Trophoblast cell (in vitro differentiated cells and primary cell): Measurements from ENCODE around the gene C4BPB. TPM values are rescaled to one million over a fixed set of nuclear protein-coding genes. Genes with fewer than 3 reads are reported as not detected.
"Not testable (repeated sequence)": the region's sequence is repeated elsewhere in the genome, so short reads cannot be mapped to it uniquely, and the experiment has no call there.

Source experiments
- DNase-seq, 2 donors: peaks; one replicate each; pipeline ENCODE4 v3.0.0-alpha.2; 2016
- H2AFZ ChIP-seq: 2 replicates; pipeline ENCODE4 v1.6.1; 2013; ENCODE audit warnings: low read length, moderate library complexity, mild to moderate bottlenecking; ENCODE audit not compliant: insufficient read depth, poor library complexity
- H2AK5ac ChIP-seq: 2 replicates; pipeline ENCODE4 v1.6.1; 2013; ENCODE audit warnings: mild to moderate bottlenecking, low read length
- H2BK120ac ChIP-seq: 2 replicates; pipeline ENCODE4 v1.6.1; 2013; ENCODE audit warnings: low read length, mild to moderate bottlenecking, moderate library complexity; ENCODE audit not compliant: insufficient read depth, poor library complexity
- H2BK12ac ChIP-seq: 2 replicates; pipeline ENCODE4 v1.6.1; 2013; ENCODE audit warnings: mild to moderate bottlenecking, low read length, moderate library complexity
- H2BK5ac ChIP-seq: 2 replicates; pipeline ENCODE4 v1.6.1; 2013; ENCODE audit warnings: low read length, low read depth, moderate library complexity, mild to moderate bottlenecking; ENCODE audit not compliant: poor library complexity
- H3K14ac ChIP-seq: 2 replicates; pipeline ENCODE4 v1.6.1; 2013; ENCODE audit warnings: mild to moderate bottlenecking, low read length
- H3K18ac ChIP-seq: 2 replicates; pipeline ENCODE4 v1.6.1; 2013; ENCODE audit warnings: mild to moderate bottlenecking, low read length
- H3K23ac ChIP-seq: 2 replicates; pipeline ENCODE4 v1.6.1; 2013; ENCODE audit warnings: low read length
- H3K27ac ChIP-seq: 2 replicates; pipeline ENCODE4 v1.5.1; 2013; ENCODE audit warnings: low read depth, mild to moderate bottlenecking, inconsistent platforms, low read length, moderate library complexity
- H3K27me3 ChIP-seq: 2 replicates; pipeline ENCODE4 v1.6.1; 2013; ENCODE audit warnings: inconsistent platforms, mild to moderate bottlenecking, low read length, moderate library complexity; ENCODE audit not compliant: insufficient read depth
- H3K36me3 ChIP-seq, 2 experiments: 1 replicate in 1 of 2; 2 replicates in 1 of 2; pipeline ENCODE4 v1.6.1; 2013; ENCODE audit warnings: low read length in 2 of 2, mild to moderate bottlenecking in 2 of 2, moderate library complexity in 1 of 2; ENCODE audit not compliant: insufficient read depth in 2 of 2, control insufficient read depth in 1 of 2
- H3K4ac ChIP-seq: 2 replicates; pipeline ENCODE4 v1.6.1; 2013; ENCODE audit warnings: low read depth, mild to moderate bottlenecking, low read length, moderate library complexity
- H3K4me1 ChIP-seq, 2 experiments: 1 replicate in 1 of 2; 2 replicates in 1 of 2; pipeline ENCODE4 v1.6.1; 2013; ENCODE audit warnings: low read length in 2 of 2, mild to moderate bottlenecking in 2 of 2, moderate library complexity in 1 of 2; ENCODE audit not compliant: insufficient read depth in 2 of 2, control insufficient read depth in 1 of 2
- H3K4me2 ChIP-seq: 2 replicates; pipeline ENCODE4 v1.6.1; 2013; ENCODE audit warnings: inconsistent platforms, mild to moderate bottlenecking, low read length, moderate library complexity
- H3K4me3 ChIP-seq: 2 replicates; pipeline ENCODE4 v1.5.1; 2013; ENCODE audit warnings: mild to moderate bottlenecking, low read depth, low read length, inconsistent platforms
- H3K79me1 ChIP-seq: one replicate; pipeline ENCODE4 v1.6.1; 2013; ENCODE audit warnings: low read length
- H3K79me2 ChIP-seq: 2 replicates; pipeline ENCODE4 v1.6.1; 2013; ENCODE audit warnings: low read length, mild to moderate bottlenecking; ENCODE audit not compliant: control insufficient read depth, insufficient read depth, poor library complexity
- H3K9ac ChIP-seq: 2 replicates; pipeline ENCODE4 v1.6.1; 2013; ENCODE audit warnings: mild to moderate bottlenecking, low read length
- H3K9me3 ChIP-seq: 2 replicates; pipeline ENCODE4 v1.6.1; 2013; ENCODE audit warnings: low read depth, mild to moderate bottlenecking, control low read depth, inconsistent platforms, low read length; ENCODE audit not compliant: insufficient read depth
- H4K12ac ChIP-seq: 2 replicates; pipeline ENCODE4 v1.6.1; 2013; ENCODE audit warnings: low read depth, mild to moderate bottlenecking, low read length, moderate library complexity
- H4K8ac ChIP-seq: 2 replicates; pipeline ENCODE4 v1.6.1; 2013; ENCODE audit warnings: low read depth, mild to moderate bottlenecking, low read length, moderate library complexity
- H4K91ac ChIP-seq: one replicate; pipeline ENCODE4 v1.6.1; 2013; ENCODE audit warnings: low read depth, mild to moderate bottlenecking, low read length, moderate library complexity
- WGBS: extraction: QIAGEN DNeasy Blood & Tissue Kit; methylation state at CpG from one replicate; pipeline ENCODE4 v1.1.7; 2013; ENCODE audit warnings: missing lambda C conversion rate; ENCODE audit not compliant: insufficient read length, insufficient coverage; ENCODE audit errors: extremely low coverage; 5-methylcytosine and 5-hydroxymethylcytosine counted together
- polyA plus RNA-seq: library from polyadenylated mRNA; stranded (reverse); fragments of 200-250 nt; gene quantifications from 2 replicates; pipeline ENCODE4 v1.2.3, GENCODE V29; 2013

C4BPB gene
- polyA plus RNA-seq = 0.37 and 0.42 TPM in 2 replicates

- Histone ChIP-seq H4K12ac (no peak within 1 kb of the TSS), H3K79me2 (no peaks in the 10 kb centered on the region), H2AFZ (peak within 1 kb of the TSS; percentile 45), H4K91ac (peak within 1 kb of the TSS; percentile 39), H3K27ac (peak within 1 kb of the TSS; percentile 20), H3K9ac (no peak within 1 kb of the TSS), H3K14ac (peak within 1 kb of the TSS; percentile 7), H2BK5ac (peak within 1 kb of the TSS; percentile 31), H2BK120ac (peak within 1 kb of the TSS; percentile 80), H3K79me1 (peaks cover 3% of the 10 kb centered on the region), H3K4me1 (peaks cover 11 to 12% of the 10 kb centered on the region in 2 experiments), H2BK12ac (peak within 1 kb of the TSS; percentile 86), H3K36me3 (no peaks in the 10 kb centered on the region), H3K18ac (no peak within 1 kb of the TSS), H3K4me3 (no peak within 1 kb of the TSS), H2AK5ac (no peak within 1 kb of the TSS), H3K27me3 (no peaks in the 10 kb centered on the region), H4K8ac (no peak within 1 kb of the TSS), H3K9me3 (no peaks in the 10 kb centered on the region), H3K4me2 (no peak within 1 kb of the TSS), H3K4ac (no peak within 1 kb of the TSS), H3K23ac (no peak within 1 kb of the TSS)
- WGBS = no CpG with 5 or more reads among the region's 9 CpGs
- DNase-seq = peak in 1 of 2 donors; percentile 26
Measured at GRCh38 chr1:207088701-207089626, at the start of gene C4BPB. C4BPB (plus strand) TSS chr1:207088860; CDS start chr1:207089532, 672 bp downstream.

- Histone ChIP-seq H3K14ac (peak overlapping the region; percentile 15), H3K79me2 (no peaks in the 10 kb centered on the region), H3K4ac (no peak overlapping the region), H3K4me2 (no peak overlapping the region), H3K9me3 (no peaks in the 10 kb centered on the region), H4K12ac (no peak overlapping the region), H4K8ac (no peak overlapping the region), H2AK5ac (no peak overlapping the region), H3K79me1 (no peaks in the 10 kb centered on the region), H3K4me1 (no peaks in the 10 kb centered on the region), H3K9ac (no peak overlapping the region), H3K27me3 (no peaks in the 10 kb centered on the region), H3K4me3 (no peak overlapping the region), H4K91ac (no peak overlapping the region), H2AFZ (no peak overlapping the region), H3K27ac (no peak overlapping the region), H3K18ac (no peak overlapping the region), H3K23ac (no peak overlapping the region), H2BK120ac (no peak overlapping the region), H2BK5ac (no peak overlapping the region), H3K36me3 (peaks cover 0 to 1% of the 10 kb centered on the region in 2 experiments), H2BK12ac (no peak overlapping the region)
- no CpG with 5 or more reads among the region's 4 CpGs for WGBS
- no peak for DNase-seq
Measured at GRCh38 chr1:207039380-207040180, 49.1 kb upstream of the C4BPB start.

- no peak overlapping the region for H2AFZ ChIP-seq
- peak in 1 of 2 donors; percentile 64 for DNase-seq
- no peaks in the 10 kb centered on the region for H3K79me2 ChIP-seq
- no peak overlapping the region for H3K9ac ChIP-seq
- H2AK5ac ChIP-seq = no peak overlapping the region
- no peaks in the 10 kb centered on the region for H3K27me3 ChIP-seq
- H2BK12ac ChIP-seq = no peak overlapping the region
- no peak overlapping the region for H4K8ac ChIP-seq
- H4K91ac ChIP-seq = no peak overlapping the region
- no peak overlapping the region for H3K27ac ChIP-seq
- no peak overlapping the region for H4K12ac ChIP-seq
- H3K23ac ChIP-seq = no peak overlapping the region
- no peak overlapping the region for H3K4ac ChIP-seq
- no peak overlapping the region for H3K4me3 ChIP-seq
- H2BK5ac ChIP-seq = no peak overlapping the region
- no peak overlapping the region for H3K18ac ChIP-seq
- H3K79me1 ChIP-seq = no peaks in the 10 kb centered on the region
- H3K36me3 ChIP-seq = peaks cover 0 to 1% of the 10 kb centered on the region in 2 experiments
- H3K4me1 ChIP-seq = no peaks in the 10 kb centered on the region
- H3K14ac ChIP-seq = no peak overlapping the region
- no peak overlapping the region for H3K4me2 ChIP-seq
- WGBS = no CpG with 5 or more reads among the region's 3 CpGs
- no peaks in the 10 kb centered on the region for H3K9me3 ChIP-seq
- no peak overlapping the region for H2BK120ac ChIP-seq
Measured at GRCh38 chr1:207040181-207040533, 48.5 kb upstream of the C4BPB start.

- not testable (repeated sequence) for H3K4me2 ChIP-seq, H3K4ac ChIP-seq, H3K9me3 ChIP-seq, H3K4me3 ChIP-seq, H2BK5ac ChIP-seq, H4K8ac ChIP-seq, H2BK120ac ChIP-seq, DNase-seq, H3K4me1 ChIP-seq, H2AFZ ChIP-seq, H3K79me1 ChIP-seq, H3K79me2 ChIP-seq, H3K27ac ChIP-seq, H3K23ac ChIP-seq, H2AK5ac ChIP-seq, H2BK12ac ChIP-seq, H3K36me3 ChIP-seq, H3K9ac ChIP-seq, H3K14ac ChIP-seq, H4K12ac ChIP-seq, H4K91ac ChIP-seq, H3K18ac ChIP-seq, H3K27me3 ChIP-seq
- WGBS = no CpG with 5 or more reads among the region's 2 CpGs
Measured at GRCh38 chr1:207041397-207041796, 47.3 kb upstream of the C4BPB start.
